Choroid plexus epithelial cell (primary cell): ENCODE measurements around the gene CLDN16.

Experiments used
- DNase-seq: peaks from one replicate; pipeline ENCODE4 v3.0.0-alpha.2; 2010; ENCODE audit warnings: low read depth
- H3K4me3 ChIP-seq: 2 replicates; pipeline ENCODE4 v1.5.1; 2011; ENCODE audit warnings: low read depth, mild to moderate bottlenecking, control low read depth, low read length, moderate library complexity
- CTCF ChIP-seq: conservative IDR thresholded peaks from 2 replicates; pipeline ENCODE4 v1.5.1; 2011; ENCODE audit warnings: low read depth, mild to moderate bottlenecking, control low read depth, inconsistent platforms, low read length, moderate library complexity

CLDN16 gene

GRCh38 chr3:190362258-190362657, 25.7 kb upstream of the CLDN16 start:
- H3K4me3 ChIP-seq = no peak overlapping the region
- DNase-seq = no peak
- no peak for TF ChIP-seq CTCF

GRCh38 chr3:190366133-190366532, 21.8 kb upstream of the CLDN16 start:
- H3K4me3 ChIP-seq = no peak overlapping the region
- no peak for DNase-seq
- TF ChIP-seq CTCF = no peak

- no peak overlapping the region for H3K4me3 ChIP-seq
- no peak for DNase-seq
- TF ChIP-seq CTCF = no peak
Observed at GRCh38 chr3:190368881-190369280, 19.1 kb upstream of the CLDN16 start.

DNA sequence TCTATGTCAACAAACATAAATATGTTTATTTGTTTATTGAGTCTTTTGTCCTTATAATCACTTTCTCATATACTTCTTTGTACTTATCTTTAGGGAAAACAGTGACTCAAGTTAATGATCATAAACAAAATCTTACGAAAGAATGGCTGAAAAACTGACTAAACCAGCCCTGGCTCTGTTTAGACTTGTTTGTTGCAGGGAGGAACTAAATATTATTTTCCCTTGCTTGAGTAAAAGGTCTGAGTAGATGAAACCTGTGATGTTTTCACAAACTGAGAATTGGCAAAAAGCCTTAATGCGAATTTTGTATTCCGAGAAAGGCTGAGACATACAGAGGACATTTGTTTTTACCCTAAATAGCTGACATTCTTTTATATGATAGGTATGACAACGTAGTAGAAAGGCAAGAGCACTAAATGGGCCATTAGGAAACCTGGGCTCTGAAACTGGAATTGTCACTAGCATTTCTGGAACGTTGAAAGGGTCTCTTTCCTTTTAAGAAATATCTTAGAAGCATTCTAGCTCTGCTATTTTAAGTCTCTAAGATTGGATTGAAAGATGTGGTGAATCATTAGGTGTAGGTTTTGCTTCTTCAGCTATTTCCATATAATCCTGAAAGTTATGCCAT, 18.2 kb upstream of the CLDN16 start:
- no peak for TF ChIP-seq CTCF

DNA sequence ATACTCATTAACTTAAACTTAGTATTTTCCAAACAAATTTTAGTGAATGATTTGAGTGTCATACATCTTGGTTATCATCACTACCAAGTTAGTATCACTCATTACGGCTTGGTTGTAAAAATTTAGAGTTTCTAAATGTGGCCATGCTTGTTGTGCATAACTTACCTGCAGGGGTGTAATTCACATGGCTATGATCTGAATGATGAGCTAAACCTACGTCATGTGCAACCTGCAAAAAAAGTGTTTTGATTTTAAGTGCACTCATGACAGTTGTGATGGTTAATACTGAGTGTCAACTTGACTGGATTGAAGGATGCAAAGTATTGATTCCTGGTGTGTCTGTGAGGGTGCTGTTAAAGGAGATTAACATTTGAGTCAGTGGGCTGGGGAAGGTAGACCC, 17.6 kb upstream of the CLDN16 start:
- DNase-seq = no peak
- H3K4me3 ChIP-seq = no peak overlapping the region
- no peak for TF ChIP-seq CTCF

More for the DNA sequence above, 18.2 kb upstream of the CLDN16 start:
- no peak overlapping the region for H3K4me3 ChIP-seq
- DNase-seq = peak; percentile 39

DNA sequence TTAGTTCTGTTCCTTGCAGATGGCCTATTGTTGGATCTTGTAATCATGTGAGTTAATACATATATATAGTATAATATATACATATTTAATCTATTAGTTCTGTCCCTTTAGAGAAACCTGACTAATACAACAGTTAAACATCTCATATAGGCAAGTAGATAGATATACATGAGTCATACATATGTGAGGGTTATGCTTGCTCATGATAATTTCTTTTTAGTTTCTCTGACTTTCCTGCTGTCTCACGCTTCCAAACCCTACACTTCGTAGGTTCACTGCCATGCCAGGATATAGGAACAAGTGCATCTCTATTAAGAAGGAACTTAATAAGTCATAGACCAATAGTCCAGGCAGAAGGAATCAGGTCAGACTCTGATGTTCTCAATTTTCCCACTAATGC, 16.8 kb upstream of the CLDN16 start:
- no peak for TF ChIP-seq CTCF
- no peak for DNase-seq
- no peak overlapping the region for H3K4me3 ChIP-seq

GRCh38 chr3:190375246-190375645, 12.7 kb upstream of the CLDN16 start:
- no peak overlapping the region for H3K4me3 ChIP-seq
- DNase-seq = no peak
- TF ChIP-seq CTCF = no peak
